Pancreas (tissue), 10 donors: ENCODE measurements around the gene GSTP1. TPM values are rescaled to one million over a fixed set of nuclear protein-coding genes. Genes with fewer than 3 reads are reported as not detected.

Experiments
- ATAC-seq, 4 donors: fragments of 200-7000 bp; cut with Tn5 transposase; one replicate each; pipeline versions ENCODE4 v1.8.0 to v1.9.1; 2020; ENCODE audit warnings: mild to moderate bottlenecking in 4 of 4, moderate library complexity in 4 of 4
- DNase-seq, 6 donors: peaks; one replicate each; pipeline ENCODE4 v3.0.0-alpha.2; 2020
- FAIRE-seq: peaks from 2 replicates; lab custom pipeline; 2012; peaks lifted over from hg19 to GRCh38; lab: Jason Lieb, UNC
- H3K27ac ChIP-seq, 4 donors: fragments of 200-600 bp; sonication (generic); 1 replicate in 3 of 4; 2 replicates in 1 of 4; pipeline versions ENCODE4 v1.5.0 to v1.8.0; 2020
- H3K27me3 ChIP-seq, 4 donors: fragments of 200-600 bp; one replicate each; pipeline ENCODE4 v1.8.0; 2021
- H3K36me3 ChIP-seq, 3 donors: fragments of 200-600 bp; sonication (generic) in 1 of 3; one replicate each; pipeline versions ENCODE4 v1.5.0 to v1.8.0; 2020 to 2021
- H3K4me1 ChIP-seq, 3 donors: fragments of 200-600 bp; one replicate each; pipeline ENCODE4 v1.8.0; 2021
- H3K4me3 ChIP-seq, 4 donors: fragments of 200-600 bp; sonication (generic) in 2 of 4; one replicate each; pipeline versions ENCODE4 v1.5.0 to v1.8.0; 2020 to 2021
- H3K9me3 ChIP-seq, 4 donors: fragments of 200-600 bp; one replicate each; pipeline ENCODE4 v1.8.0; 2021
- CTCF ChIP-seq, 4 donors: fragments of 200-600 bp; sonication (generic) in 3 of 4; IDR thresholded peaks; one replicate each; pipeline versions ENCODE4 v1.5.0 to v1.8.0; 2021; ENCODE audit warnings: antibody characterized with exemption in 4 of 4
- WGBS, 2 donors: extraction: QIAGEN DNeasy Blood & Tissue Kit; methylation state at CpG; one replicate each; pipeline ENCODE4 v1.1.7; 2013; 5-methylcytosine and 5-hydroxymethylcytosine counted together
- intact Hi-C, 3 donors: fragments of 100-400 bp; cut with DNase I; formaldehyde crosslinking; loops; one replicate each; pipeline versions ENCODE4 v1.11.1 to v1.14.2; 2022
- polyA plus RNA-seq, 2 donors: library from polyadenylated mRNA; stranded (reverse); fragments of 200-250 nt; gene quantifications; one replicate each; pipeline ENCODE4 v1.2.3, GENCODE V29; 2013
- total RNA-seq, 6 donors: library from RNA; stranded (reverse); fragmentation: NEBNext Ultra II Directional in 4 of 6; extraction: Animal tissue kit (Norgen Biotek cat#: 25700) in 4 of 6; gene quantifications; one replicate each; pipeline versions ENCODE4 v1.2.1 to v1.2.4, GENCODE V29; 2021 to 2023
- donor health status: healthy with polysubstance abuse.
- donor health status: DM: no; HTN: no; CAD: no; lungs with moderate emphysema.
- donor health status: DM: no; HTN: no; CAD: no.
- donor health status: control.
- donor health status: control.
- donor health status: Bipolar disorder and iron deficiency.
- donor health status: DM: yes; HTN: yes; CAD: no.
- donor health status: DM: no; HTN: no; CAD: no.
- donor health status: DM: no; HTN: no; CAD: no.
- donor health status: DM: yes; HTN: yes; CAD: no.

The GSTP1 gene
- total and polyA plus RNA-seq, 8 donors = 169 to 350 (median 240) TPM

GRCh38 chr11:67577951-67578350, 5.7 kb upstream of the GSTP1 start:
- no peak for DNase-seq
- 59 to 69% methylated on average over 6 of the region's 6 CpGs for WGBS, 2 donors
- TF ChIP-seq CTCF (IDR thresholded peaks at IDR 0.05) = no peak
- FAIRE-seq = no peak
- no peaks in the 10 kb centered on the region for H3K27me3 ChIP-seq
- H3K9me3 ChIP-seq = no peaks in the 10 kb centered on the region
- no peak overlapping the region for H3K27ac ChIP-seq
- no peak for ATAC-seq
- intact Hi-C loops = no loop called here
- H3K4me3 ChIP-seq = no peak overlapping the region
- peaks cover 14 to 35% (median 27%) of the 10 kb centered on the region in 3 donors for H3K4me1 ChIP-seq
- no peaks in the 10 kb centered on the region for H3K36me3 ChIP-seq

- Histone ChIP-seq H3K4me1 (peaks cover 14 to 36% (median 27%) of the 10 kb centered on the region in 3 donors), H3K9me3 (no peaks in the 10 kb centered on the region), H3K36me3 (no peaks in the 10 kb centered on the region), H3K27me3 (no peaks in the 10 kb centered on the region), H3K4me3 (no peak overlapping the region), H3K27ac (peak overlapping the region; percentile 59 to 97 (median 79))
- TF ChIP-seq CTCF (IDR thresholded peaks at IDR 0.05) = no peak
- DNase-seq (peak in 4 of 6 donors; percentile 44 to 59 (median 49)), FAIRE-seq (no peak), ATAC-seq (peak in 1 of 4 donors; percentile 2)
- intact Hi-C loops = no loop called here
- WGBS, 2 donors = 8 to 12% methylated on average over 11 of the region's 11 CpGs
Observed at GRCh38 chr11:67581469-67581868, 2.1 kb upstream of the GSTP1 start.

GRCh38 chr11:67582011-67582410, 1.6 kb upstream of the GSTP1 start:
- FAIRE-seq (no peak), ATAC-seq (no peak), DNase-seq (no peak)
- no peak for TF ChIP-seq CTCF (IDR thresholded peaks at IDR 0.05)
- H3K4me3 ChIP-seq = no peak overlapping the region
- WGBS, 2 donors = 31 to 40% methylated on average over 4 of the region's 4 CpGs
- peak overlapping the region; percentile 59 to 97 (median 79) for H3K27ac ChIP-seq
- H3K9me3 ChIP-seq = no peaks in the 10 kb centered on the region
- H3K36me3 ChIP-seq = no peaks in the 10 kb centered on the region
- peaks cover 14 to 36% (median 27%) of the 10 kb centered on the region in 3 donors for H3K4me1 ChIP-seq
- H3K27me3 ChIP-seq = no peaks in the 10 kb centered on the region
- intact Hi-C loops = no loop called here

GRCh38 chr11:67584205-67584880, 731 bp downstream of the GSTP1 start:
- peak; percentile 71 to 77 (median 74) for ATAC-seq
- 14 to 15% methylated on average over 27 to 33 of the region's 33 CpGs for WGBS, 2 donors
- H3K27ac ChIP-seq = peak overlapping the region; percentile 92 to 97 (median 93)
- peak; percentile 82 to 93 (median 86) for DNase-seq
- no peaks in the 10 kb centered on the region for H3K36me3 ChIP-seq
- H3K27me3 ChIP-seq = no peaks in the 10 kb centered on the region
- H3K9me3 ChIP-seq = no peaks in the 10 kb centered on the region
- peak overlapping the region; percentile 42 to 68 (median 60) for H3K4me3 ChIP-seq
- TF ChIP-seq CTCF (IDR thresholded peaks at IDR 0.05) = no peak
- intact Hi-C loops = no loop called here
- FAIRE-seq = no peak
- H3K4me1 ChIP-seq = peaks cover 14 to 33% (median 26%) of the 10 kb centered on the region in 3 donors
